DOHH2 (cell line): ENCODE data around the gene TSPAN14.

Experiments
- CTCF ChIP-seq: fragments of 200-600 bp; sonication (generic); IDR thresholded peaks from one replicate; pipeline ENCODE4 v1.5.1; 2014; ENCODE audit warnings: antibody characterized with exemption, mild to moderate bottlenecking, low read depth, low read length; ENCODE audit not compliant: poor library complexity, severe bottlenecking
- EZH2phosphoT487 ChIP-seq: fragments of 200-600 bp; sonication (generic); IDR thresholded peaks from 2 replicates; pipeline ENCODE4 v1.6.1; 2017; ENCODE audit warnings: borderline replicate concordance, mild to moderate bottlenecking, antibody characterized with exemption, low read length, moderate library complexity, mixed read lengths

GRCh38 chr10:80526742-80527141 is 72.6 kb downstream of the TSPAN14 start:
- TF ChIP-seq CTCF (no peak), EZH2phosphoT487 (no peak)
